Uterus (tissue), 4 donors: ENCODE results near the gene SLC13A3. TPM values are rescaled to one million over a fixed set of nuclear protein-coding genes. Genes with fewer than 3 reads are reported as not detected.

ENCODE experiments used
- DNase-seq, 2 donors: peaks; one replicate each; pipeline ENCODE4 v3.0.0-alpha.2; 2019 to 2020
- H3K27ac ChIP-seq, 2 donors: fragments of 200-600 bp; sonication (generic); 1 replicate in 1 of 2; 2 replicates in 1 of 2; pipeline ENCODE4 v1.5.1; 2016 to 2018
- H3K27me3 ChIP-seq, 2 donors: fragments of 200-600 bp; sonication (generic); one replicate each; pipeline ENCODE4 v1.5.1; 2018 to 2019; ENCODE audit warnings: control low read depth in 1 of 2
- H3K36me3 ChIP-seq, 2 donors: fragments of 200-600 bp; sonication (generic); one replicate each; pipeline ENCODE4 v1.5.1; 2019; ENCODE audit warnings: control low read depth in 1 of 2
- H3K4me1 ChIP-seq, 2 donors: fragments of 200-600 bp; sonication (generic); one replicate each; pipeline ENCODE4 v1.5.1; 2018 to 2019; ENCODE audit warnings: control low read depth in 1 of 2
- H3K4me3 ChIP-seq, 2 donors: fragments of 200-600 bp; sonication (generic); 1 replicate in 1 of 2; 2 replicates in 1 of 2; pipeline ENCODE4 v1.5.1; 2018 to 2019; ENCODE audit warnings: mild to moderate bottlenecking in 1 of 2
- H3K9me3 ChIP-seq, 2 donors: fragments of 200-600 bp; sonication (generic); one replicate each; pipeline ENCODE4 v1.5.1; 2019; ENCODE audit warnings: control low read depth in 1 of 2
- POLR2A ChIP-seq, 2 donors: fragments of 450-650 bp; IDR thresholded peaks; one replicate each; pipeline ENCODE4 v1.6.1; 2016; ENCODE audit warnings: antibody characterized with exemption in 2 of 2, mild to moderate bottlenecking in 1 of 2, moderate library complexity in 1 of 2
- intact Hi-C: fragments of 100-400 bp; cut with DNase I; formaldehyde crosslinking; loops from one replicate; pipeline ENCODE4 v1.15.1; 2023; ENCODE audit warnings: low total_unique reads
- total RNA-seq, 4 donors: library from RNA; depleted of rRNA in 3 of 4; stranded (reverse); fragments of >200 nt in 3 of 4; gene quantifications; one replicate each; pipeline versions ENCODE4 v1.1.0 to v1.2.4, GENCODE V29; 2014 to 2023
- TF ChIP-seq, protein P1 (sequence below), 4 experiments: fragments of 200-600 bp in 2 of 4; fragments of 450-650 bp in 2 of 4; sonication (generic) in 2 of 4; IDR thresholded peaks; one replicate each; pipeline ENCODE4 v1.5.1; 2016 to 2019; ENCODE audit warnings: antibody characterized with exemption in 4 of 4, mild to moderate bottlenecking in 2 of 4, moderate library complexity in 1 of 4
- donor health status: DM: yes; HTN: yes; CAD: no.

Gene SLC13A3
- total RNA-seq, 4 donors from 2014 or later, result under 0.01 to 4.2 (median 4.2) TPM; not detected in 1

GRCh38 chr20:46672543-46673148 is 21.4 kb upstream of the SLC13A3 start:
- H3K27ac ChIP-seq, result no peak overlapping the region
- H3K4me3 ChIP-seq, result no peak overlapping the region
- H3K36me3 ChIP-seq, result no peaks in the 10 kb centered on the region
- H3K9me3 ChIP-seq, result no peaks in the 10 kb centered on the region
- intact Hi-C loops, result no loop called here
- TF ChIP-seq, protein P1, sequence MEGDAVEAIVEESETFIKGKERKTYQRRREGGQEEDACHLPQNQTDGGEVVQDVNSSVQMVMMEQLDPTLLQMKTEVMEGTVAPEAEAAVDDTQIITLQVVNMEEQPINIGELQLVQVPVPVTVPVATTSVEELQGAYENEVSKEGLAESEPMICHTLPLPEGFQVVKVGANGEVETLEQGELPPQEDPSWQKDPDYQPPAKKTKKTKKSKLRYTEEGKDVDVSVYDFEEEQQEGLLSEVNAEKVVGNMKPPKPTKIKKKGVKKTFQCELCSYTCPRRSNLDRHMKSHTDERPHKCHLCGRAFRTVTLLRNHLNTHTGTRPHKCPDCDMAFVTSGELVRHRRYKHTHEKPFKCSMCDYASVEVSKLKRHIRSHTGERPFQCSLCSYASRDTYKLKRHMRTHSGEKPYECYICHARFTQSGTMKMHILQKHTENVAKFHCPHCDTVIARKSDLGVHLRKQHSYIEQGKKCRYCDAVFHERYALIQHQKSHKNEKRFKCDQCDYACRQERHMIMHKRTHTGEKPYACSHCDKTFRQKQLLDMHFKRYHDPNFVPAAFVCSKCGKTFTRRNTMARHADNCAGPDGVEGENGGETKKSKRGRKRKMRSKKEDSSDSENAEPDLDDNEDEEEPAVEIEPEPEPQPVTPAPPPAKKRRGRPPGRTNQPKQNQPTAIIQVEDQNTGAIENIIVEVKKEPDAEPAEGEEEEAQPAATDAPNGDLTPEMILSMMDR (IDR thresholded peaks at IDR 0.05), result no peak
- TF ChIP-seq POLR2A (IDR thresholded peaks at IDR 0.05), result no peak
- H3K27me3 ChIP-seq, result no peaks in the 10 kb centered on the region
- DNase-seq, result no peak
- H3K4me1 ChIP-seq, result no peaks in the 10 kb centered on the region

DNA sequence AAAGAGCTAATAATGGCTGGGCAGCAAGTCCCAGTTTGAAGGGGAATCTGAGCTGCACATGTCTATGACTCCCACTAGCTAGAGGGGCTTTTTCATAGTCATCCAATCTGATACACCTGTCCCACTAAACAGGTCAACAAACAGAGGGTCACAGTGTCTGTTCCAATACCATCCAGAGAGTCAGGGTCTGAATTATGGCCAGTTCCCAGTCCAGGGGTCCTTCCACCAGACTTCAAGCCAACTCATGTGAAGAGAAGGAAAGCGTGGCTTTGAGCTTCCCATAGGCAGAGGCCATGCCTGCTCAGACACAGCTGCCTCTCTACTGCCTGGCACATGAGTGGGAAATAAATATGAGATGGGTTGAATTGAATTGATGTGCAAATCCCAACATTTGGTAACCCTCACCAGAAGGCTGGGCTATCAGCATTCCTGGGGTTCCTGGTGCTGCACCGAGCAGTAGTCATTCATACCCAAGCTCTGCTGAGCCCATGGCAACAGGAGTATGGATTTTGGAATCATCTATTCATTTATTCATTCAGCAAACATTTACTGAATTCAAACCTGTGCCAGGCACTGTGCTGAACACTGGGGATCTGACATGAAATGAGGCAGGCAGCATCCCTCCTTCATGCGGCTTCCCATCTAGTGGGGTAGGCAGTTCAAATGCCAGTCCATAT is 20.7 kb upstream of the SLC13A3 start:
- Histone ChIP-seq H3K9me3 (no peaks in the 10 kb centered on the region), H3K36me3 (no peaks in the 10 kb centered on the region), H3K4me3 (no peak overlapping the region), H3K4me1 (no peaks in the 10 kb centered on the region), H3K27me3 (no peaks in the 10 kb centered on the region), H3K27ac (no peak overlapping the region)
- TF ChIP-seq POLR2A (IDR thresholded peaks at IDR 0.05), result no peak
- TF ChIP-seq, protein P1 (IDR thresholded peaks at IDR 0.05), result no peak
- intact Hi-C loops, result no loop called here
- no peak for DNase-seq

DNA sequence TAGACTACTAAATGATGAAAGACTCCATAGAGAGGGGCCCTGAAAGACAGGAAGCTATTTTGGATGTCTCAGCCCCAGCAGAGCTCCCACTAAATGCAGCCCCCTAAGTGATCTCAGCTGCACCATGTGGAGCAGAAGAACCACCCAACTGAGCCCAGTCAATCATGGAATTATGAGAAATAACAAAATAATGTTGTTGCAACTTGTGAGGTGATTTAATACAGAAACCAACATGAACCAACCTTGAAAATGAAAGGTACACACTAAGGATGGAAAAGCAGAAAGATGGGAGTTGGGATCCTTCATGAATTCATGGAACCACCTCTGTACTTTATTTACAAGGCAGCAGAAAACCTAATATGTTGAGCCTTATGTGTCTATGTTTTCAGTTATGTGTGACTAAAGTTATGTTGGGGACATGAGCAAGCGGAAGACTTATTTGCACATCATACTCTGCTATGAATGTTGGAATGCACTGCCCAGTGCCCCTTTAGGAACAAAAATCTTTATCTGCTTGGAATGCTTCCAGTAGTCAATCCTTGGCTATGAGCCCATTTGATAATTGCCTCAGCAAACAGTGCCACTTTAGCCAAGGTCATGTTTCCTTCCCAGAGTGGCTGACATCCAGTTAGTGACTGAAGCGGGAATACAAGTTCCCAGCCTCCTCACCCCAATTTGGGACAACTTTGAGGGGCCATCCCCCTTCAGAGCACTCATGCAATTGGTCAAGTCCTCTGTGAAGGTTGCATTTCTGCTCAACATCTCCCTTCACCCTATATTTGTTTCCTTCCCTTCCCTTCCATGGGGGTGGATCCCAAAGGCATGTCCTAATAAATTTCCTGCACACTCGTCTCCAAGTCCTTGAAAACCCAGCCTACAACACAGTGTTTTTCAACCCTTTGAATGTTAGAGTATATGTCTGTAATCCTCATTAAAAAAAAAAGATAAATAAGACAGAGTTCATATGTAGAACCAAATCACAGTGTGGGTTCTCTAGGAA is 19.6 kb upstream of the SLC13A3 start:
- Histone ChIP-seq H3K27ac (no peak overlapping the region), H3K36me3 (no peaks in the 10 kb centered on the region), H3K4me1 (no peaks in the 10 kb centered on the region), H3K27me3 (no peaks in the 10 kb centered on the region), H3K9me3 (no peaks in the 10 kb centered on the region), H3K4me3 (no peak overlapping the region)
- DNase-seq, result no peak
- intact Hi-C loops, result no loop called here
- no peak for TF ChIP-seq POLR2A (IDR thresholded peaks at IDR 0.05)
- TF ChIP-seq, protein P1 (IDR thresholded peaks at IDR 0.05), result no peak

- Histone ChIP-seq H3K4me1 (no peaks in the 10 kb centered on the region), H3K36me3 (no peaks in the 10 kb centered on the region), H3K27me3 (no peaks in the 10 kb centered on the region), H3K27ac (no peak overlapping the region), H3K4me3 (no peak overlapping the region), H3K9me3 (no peaks in the 10 kb centered on the region)
- no peak for DNase-seq
- TF ChIP-seq POLR2A (IDR thresholded peaks at IDR 0.05), result no peak
- TF ChIP-seq, protein P1 (IDR thresholded peaks at IDR 0.05), result no peak
- intact Hi-C loops, result no loop called here
Observed at GRCh38 chr20:46670228-46670584, 18.9 kb upstream of the SLC13A3 start.
